IMR-90 (cell line): ENCODE results near the gene ARL6IP5. TPM values are rescaled to one million over a fixed set of nuclear protein-coding genes. Genes with fewer than 3 reads are reported as not detected.

Experiments
- ATAC-seq: fragments of 200-7000 bp; cut with Tn5 transposase; 2 replicates; pipeline ENCODE4 v1.9.1; 2020; ENCODE audit warnings: low read depth, mild to moderate bottlenecking, moderate library complexity
- BruUV-seq: library from RNA; stranded (reverse); fragments of 400-500 nt; replicated peaks from 2 replicates; lab custom pipeline; 2021; lab: Mats Ljungman, UMichigan
- CTCF ChIA-PET: fragments of 300-600 bp; formaldehyde crosslinking; extraction: SDS; loops from one replicate; lab custom pipeline; 2021; ENCODE audit warnings: antibody characterized with exemption; lab: Yijun Ruan, JAX
- POLR2A ChIA-PET: fragments of 300-600 bp; sonication (Branson Sonifier 250); formaldehyde crosslinking; loops from one replicate; lab custom pipeline; 2022; ENCODE audit warnings: antibody characterized with exemption; ENCODE audit not compliant: unreplicated experiment; lab: Charles Lee
- DNase-seq: peaks from one replicate; pipeline ENCODE4 v3.0.0; 2013
- H2AFZ ChIP-seq: replicated peaks from 2 replicates; pipeline ENCODE3; 2013; ENCODE audit warnings: low read length, mild to moderate bottlenecking; ENCODE audit not compliant: poor library complexity
- H2AK5ac ChIP-seq: 2 replicates; pipeline ENCODE4 v1.6.1; 2013; ENCODE audit warnings: low read depth, low read length, inconsistent platforms
- H2AK9ac ChIP-seq: replicated peaks from 2 replicates; pipeline ENCODE3; 2013; ENCODE audit warnings: mild to moderate bottlenecking, low read depth, low read length, moderate library complexity; ENCODE audit not compliant: poor library complexity
- H2BK120ac ChIP-seq: 2 replicates; pipeline ENCODE4 v1.6.1; 2013; ENCODE audit warnings: low read depth, low read length, inconsistent platforms
- H2BK15ac ChIP-seq: 3 replicates; pipeline ENCODE4 v1.6.1; 2013; ENCODE audit warnings: low read depth, low read length, inconsistent platforms
- H2BK20ac ChIP-seq: 2 replicates; pipeline ENCODE4 v1.6.1; 2013; ENCODE audit warnings: low read depth, mild to moderate bottlenecking, inconsistent platforms, low read length, moderate library complexity
- H2BK5ac ChIP-seq: 2 replicates; pipeline ENCODE4 v1.6.1; 2013; ENCODE audit warnings: mild to moderate bottlenecking, low read depth, low read length, inconsistent platforms; ENCODE audit not compliant: poor library complexity, severe bottlenecking
- H3K14ac ChIP-seq: replicated peaks from 2 replicates; pipeline ENCODE4 v1.6.1; 2013; ENCODE audit warnings: low read depth, low read length, inconsistent platforms
- H3K18ac ChIP-seq: 2 replicates; pipeline ENCODE4 v1.6.1; 2013; ENCODE audit warnings: low read depth, low read length, control low read depth
- H3K23ac ChIP-seq: 2 replicates; pipeline ENCODE4 v1.6.1; 2013; ENCODE audit warnings: low read depth, low read length, inconsistent platforms
- H3K27ac ChIP-seq: 2 replicates; pipeline ENCODE4 v1.5.1; 2013; ENCODE audit warnings: mild to moderate bottlenecking, control low read depth, low read length; ENCODE audit not compliant: insufficient read depth
- H3K27me3 ChIP-seq: 2 replicates; pipeline ENCODE4 v1.6.1; 2013; ENCODE audit warnings: low read length; ENCODE audit not compliant: control insufficient read depth, insufficient read depth
- H3K36me3 ChIP-seq: 2 replicates; pipeline ENCODE4 v1.6.1; 2013; ENCODE audit warnings: low read length, mixed read lengths; ENCODE audit not compliant: control insufficient read depth, insufficient read depth
- H3K4ac ChIP-seq: 2 replicates; pipeline ENCODE4 v1.6.1; 2013; ENCODE audit warnings: low read depth, low read length, inconsistent platforms
- H3K4me1 ChIP-seq: 2 replicates; pipeline ENCODE4 v1.6.1; 2013; ENCODE audit warnings: low read length, mixed read lengths; ENCODE audit not compliant: control insufficient read depth, insufficient read depth
- H3K4me2 ChIP-seq: 2 replicates; pipeline ENCODE4 v1.6.1; 2013; ENCODE audit warnings: low read depth, mild to moderate bottlenecking, control low read depth, low read length, moderate library complexity
- H3K4me3 ChIP-seq: 2 replicates; pipeline ENCODE4 v1.5.1; 2013; ENCODE audit warnings: low read depth, mild to moderate bottlenecking, control low read depth, low read length, moderate library complexity; ENCODE audit not compliant: insufficient read depth
- H3K56ac ChIP-seq: 2 replicates; pipeline ENCODE4 v1.6.1; 2013; ENCODE audit warnings: low read length, inconsistent platforms; ENCODE audit not compliant: insufficient read depth; ENCODE audit errors: extremely low read depth
- H3K79me1 ChIP-seq, 2 experiments: 2 replicates each; pipeline ENCODE4 v1.6.1; 2013; ENCODE audit warnings: low read length in 2 of 2, inconsistent platforms in 1 of 2, low read depth in 1 of 2
- H3K9ac ChIP-seq: 2 replicates; pipeline ENCODE4 v1.6.1; 2013; ENCODE audit warnings: low read depth, low read length, control low read depth
- H3K9me1 ChIP-seq: 2 replicates; pipeline ENCODE4 v1.6.1; 2013; ENCODE audit warnings: low read length, inconsistent platforms; ENCODE audit not compliant: insufficient read depth
- H3K9me3 ChIP-seq: 2 replicates; pipeline ENCODE4 v1.6.1; 2013; ENCODE audit warnings: low read length; ENCODE audit not compliant: control insufficient read depth, insufficient read depth
- H4K20me1 ChIP-seq: 2 replicates; pipeline ENCODE4 v1.6.1; 2013; ENCODE audit warnings: low read length, inconsistent platforms; ENCODE audit not compliant: insufficient read depth
- H4K5ac ChIP-seq: 2 replicates; pipeline ENCODE4 v1.6.1; 2013; ENCODE audit warnings: mild to moderate bottlenecking, low read depth, low read length, control low read depth
- H4K8ac ChIP-seq, 2 experiments: 2 replicates each; pipeline ENCODE4 v1.6.1; 2013; ENCODE audit warnings: low read depth in 2 of 2, low read length in 2 of 2, control low read depth in 1 of 2, inconsistent platforms in 1 of 2
- H4K91ac ChIP-seq: 2 replicates; pipeline ENCODE4 v1.6.1; 2013; ENCODE audit warnings: low read depth, low read length, inconsistent platforms; ENCODE audit not compliant: insufficient read depth
- CEBPB ChIP-seq: IDR thresholded peaks from 2 replicates; pipeline ENCODE4 v1.6.1; 2012; ENCODE audit warnings: low read depth, low read length, improper control_type of control experiment
- dilution Hi-C: fragments of 300-500 bp; cut with HindIII; formaldehyde crosslinking; loops from one replicate; pipeline ENCODE4 v1.14.3; 2018; ENCODE audit warnings: low sequenced_read_pairs; ENCODE audit not compliant: unreplicated experiment
- in situ Hi-C: fragments of 300-500 bp; cut with MboI; formaldehyde crosslinking; loops from 3 replicates; pipeline ENCODE4 v1.14.3; 2019; ENCODE audit warnings: low sequenced_read_pairs, inconsistent platforms, mixed read lengths
- intact Hi-C: fragments of 100-400 bp; cut with micrococcal nuclease; formaldehyde crosslinking; loops from 2 replicates; pipeline ENCODE4 v1.10.0; 2022
- polyA plus RNA-seq, 3 experiments: library from polyadenylated mRNA; depleted of rRNA; stranded (reverse); fragments of >200 nt; gene quantifications; 2 replicates each; pipeline ENCODE4 v1.2.3, GENCODE V29; 2012; ENCODE audit warnings: low replicate concordance in 1 of 3
- total RNA-seq: library from RNA; depleted of rRNA; stranded (reverse); fragments of >200 nt; gene quantifications from 2 replicates; pipeline ENCODE4 v1.2.3, GENCODE V29; 2012

The ARL6IP5 gene
- total and polyA plus RNA-seq, 2 of the 4 experiments (the other 2 are of a cell fraction) = 76.4 to 98.8 TPM

GRCh38 chr3:69082805-69083204 is 1.9 kb upstream of the ARL6IP5 start:
- TF ChIP-seq CEBPB = no peak
- no peaks in the 10 kb centered on the region for H3K9me3 ChIP-seq
- H2AFZ ChIP-seq = peak overlapping the region; percentile 3
- H2AK5ac ChIP-seq = no peak overlapping the region
- H3K9ac ChIP-seq = no peak overlapping the region
- ChIA-PET CTCF (no interaction called here), POLR2A (no interaction called here)
- 0 out of 2 replicates have a peak overlapping the region, but pooled peaks have one; percentile 39 for H2BK120ac ChIP-seq
- H2BK5ac ChIP-seq = peak overlapping the region; percentile 73
- no peak overlapping the region for H2AK9ac ChIP-seq
- peaks cover 0 to 41% of the 10 kb centered on the region in 2 experiments for H3K79me1 ChIP-seq
- 0 out of 2 replicates have a peak overlapping the region, but pooled peaks have one; percentile 21 for H3K27ac ChIP-seq
- H3K9me1 ChIP-seq = peaks cover 7% of the 10 kb centered on the region
- no peak overlapping the region for H4K5ac ChIP-seq
- peak; percentile 15; the same call in 1 of the 2 replicates for ATAC-seq
- no TSS peak for BruUV-seq
- intact Hi-C loops (loop anchor here (10.0 kb wide), 2 partner anchors 782 to 862 kb away; no protein-coding TSS in a partner anchor), in situ Hi-C loops (no loop called here), dilution Hi-C loops (no loop called here)
- no peaks in the 10 kb centered on the region for H3K27me3 ChIP-seq
- peaks cover 9% of the 10 kb centered on the region for H3K4me1 ChIP-seq
- peak overlapping the region; percentile 21; the same call in 1 of the 2 replicates for H3K4me2 ChIP-seq
- peak; percentile 83 for DNase-seq
- H4K20me1 ChIP-seq = peaks cover under 1% of the 10 kb centered on the region; the same call in 1 of the 2 replicates
- no peak overlapping the region for H2BK20ac ChIP-seq
- H3K4me3 ChIP-seq = no peak overlapping the region
- H3K18ac ChIP-seq = no peak overlapping the region; the same call in 1 of the 2 replicates
- peak overlapping the region; percentile 6; the same call in 1 of the 2 replicates for H3K23ac ChIP-seq
- H3K4ac ChIP-seq = no peak overlapping the region
- H3K36me3 ChIP-seq = peaks cover 1% of the 10 kb centered on the region; the same call in 1 of the 2 replicates
- H3K56ac ChIP-seq = no peak overlapping the region; the same call in 1 of the 2 replicates
- no peak overlapping the region; the same call in 1 of the 2 replicates for H3K14ac ChIP-seq
- H2BK15ac ChIP-seq = no peak overlapping the region
- peak overlapping the region in 1 of 2 experiments; percentile 39; a peak in 1 of 4 replicates for H4K8ac ChIP-seq
- no peak overlapping the region for H4K91ac ChIP-seq
